Neural cell (in vitro differentiated cells): ENCODE data around the gene NUP62. TPM values are rescaled to one million over a fixed set of nuclear protein-coding genes. Genes with fewer than 3 reads are reported as not detected.
A peak's percentile ranks its signal among the peaks of the same experiment; 100 is the strongest.

Experiments used
- H2AFZ ChIP-seq: fragments of 200-600, 300-800 bp; sonication (generic), shearing (Covaris generic); 2 replicates; pipeline ENCODE4 v1.6.0; 2014; ENCODE audit warnings: low read depth, mild to moderate bottlenecking, antibody characterized with exemption, low read length, moderate library complexity
- H3F3A ChIP-seq: fragments of 200-600 bp; shearing (Covaris generic); 2 replicates; pipeline ENCODE4 v1.6.1; 2016; ENCODE audit warnings: mild to moderate bottlenecking, moderate library complexity, mixed read lengths, antibody characterized with exemption, low read length; ENCODE audit not compliant: insufficient read depth, poor library complexity, severe bottlenecking
- H3K27ac ChIP-seq: fragments of 200-600, 300-800 bp; sonication (generic), shearing (Covaris generic); 2 replicates; pipeline ENCODE4 v1.5.1; 2014; ENCODE audit warnings: mild to moderate bottlenecking, low read length, moderate library complexity
- H3K27me3 ChIP-seq: fragments of 300-800, 200-600 bp; sonication (generic), shearing (Covaris generic); 2 replicates; pipeline ENCODE4 v1.6.0; 2014; ENCODE audit warnings: mild to moderate bottlenecking, low read depth, low read length, moderate library complexity; ENCODE audit not compliant: insufficient read depth
- H3K36me3 ChIP-seq: fragments of 300-800, 200-600 bp; sonication (generic), shearing (Covaris generic); 2 replicates; pipeline ENCODE4 v1.5.1; 2014; ENCODE audit warnings: mild to moderate bottlenecking, antibody characterized with exemption, low read length, moderate library complexity; ENCODE audit not compliant: insufficient read depth
- H3K4me2 ChIP-seq: fragments of 300-800, 200-600 bp; sonication (generic), shearing (Covaris generic); 2 replicates; pipeline ENCODE4 v1.6.0; 2014; ENCODE audit warnings: mild to moderate bottlenecking, low read length
- H3K4me3 ChIP-seq: fragments of 300-800, 200-600 bp; sonication (generic), shearing (Covaris generic); 2 replicates; pipeline ENCODE4 v1.5.1; 2014; ENCODE audit warnings: mild to moderate bottlenecking, low read length, moderate library complexity
- H3K79me2 ChIP-seq: fragments of 200-600 bp; shearing (Covaris generic); replicated peaks from 2 replicates; pipeline ENCODE4 v1.6.0; 2014; ENCODE audit warnings: mild to moderate bottlenecking, low read length, moderate library complexity; ENCODE audit not compliant: insufficient read depth
- H3K9ac ChIP-seq: fragments of 300-800, 200-600 bp; sonication (generic), shearing (Covaris generic); 2 replicates; pipeline ENCODE4 v1.6.1; 2016; ENCODE audit warnings: mild to moderate bottlenecking, low read length, mixed read lengths
- H3K9me2 ChIP-seq: fragments of 200-600 bp; shearing (Covaris generic); 2 replicates; pipeline ENCODE4 v1.6.1; 2016; ENCODE audit warnings: mild to moderate bottlenecking, low read length, mixed read lengths; ENCODE audit not compliant: insufficient read depth
- H3K9me3 ChIP-seq: fragments of 200-600, 300-800 bp; sonication (generic), shearing (Covaris generic); 2 replicates; pipeline ENCODE4 v1.6.1; 2016; ENCODE audit warnings: mild to moderate bottlenecking, mixed run types, low read length, moderate library complexity, mixed read lengths
- H4K20me1 ChIP-seq: fragments of 200-600 bp; shearing (Covaris generic); 2 replicates; pipeline ENCODE4 v1.6.1; 2016; ENCODE audit warnings: mild to moderate bottlenecking, mixed run types; ENCODE audit not compliant: insufficient read depth
- EP300 ChIP-seq: fragments of 450-650 bp; conservative IDR thresholded peaks from 2 replicates; pipeline ENCODE4 v1.6.1; 2014; ENCODE audit warnings: antibody characterized with exemption, mild to moderate bottlenecking, moderate library complexity; ENCODE audit not compliant: poor library complexity, severe bottlenecking
- EZH2 ChIP-seq: fragments of 200-600, 300-800 bp; shearing (Covaris generic), sonication (generic); IDR thresholded peaks from 2 replicates; pipeline ENCODE4 v1.6.1; 2014; ENCODE audit warnings: antibody characterized with exemption, low read length, borderline replicate concordance, mild to moderate bottlenecking; ENCODE audit not compliant: insufficient read depth, poor library complexity, severe bottlenecking
- MXI1 ChIP-seq: fragments of 450-650 bp; conservative IDR thresholded peaks from 2 replicates; pipeline ENCODE4 v1.6.1; 2014; ENCODE audit warnings: antibody characterized with exemption, mild to moderate bottlenecking; ENCODE audit not compliant: poor library complexity, severe bottlenecking
- POLR2AphosphoS5 ChIP-seq: IDR thresholded peaks from 2 replicates; pipeline ENCODE4 v1.6.1; 2012
- RAD21 ChIP-seq: fragments of 450-650 bp; conservative IDR thresholded peaks from 2 replicates; pipeline ENCODE4 v1.6.1; 2014; ENCODE audit warnings: antibody characterized with exemption, mild to moderate bottlenecking, moderate library complexity
- SMC3 ChIP-seq: fragments of 450-650 bp; conservative IDR thresholded peaks from 2 replicates; pipeline ENCODE4 v1.6.1; 2014; ENCODE audit warnings: antibody characterized with exemption, mild to moderate bottlenecking, moderate library complexity; ENCODE audit not compliant: poor library complexity
- TAF1 ChIP-seq: IDR thresholded peaks from 2 replicates; pipeline ENCODE4 v1.6.1; 2012; ENCODE audit warnings: low read depth
- polyA plus RNA-seq: library from polyadenylated mRNA; depleted of rRNA; stranded (reverse); fragments of >200 nt; gene quantifications from 2 replicates; pipeline ENCODE4 v1.2.3, GENCODE V29; 2014
- TF ChIP-seq, protein P1 (sequence below): fragments of 450-650 bp; IDR thresholded peaks from 2 replicates; pipeline ENCODE4 v1.5.1; 2014; ENCODE audit warnings: antibody characterized with exemption, mild to moderate bottlenecking, moderate library complexity; ENCODE audit not compliant: poor library complexity, severe bottlenecking
- TF ChIP-seq, protein P2 (sequence below): IDR thresholded peaks from 2 replicates; pipeline ENCODE4 v1.6.1; 2012; ENCODE audit warnings: borderline replicate concordance

Gene NUP62
- polyA plus RNA-seq, 1 donor from 2014 or later = 24.9 TPM

DNA sequence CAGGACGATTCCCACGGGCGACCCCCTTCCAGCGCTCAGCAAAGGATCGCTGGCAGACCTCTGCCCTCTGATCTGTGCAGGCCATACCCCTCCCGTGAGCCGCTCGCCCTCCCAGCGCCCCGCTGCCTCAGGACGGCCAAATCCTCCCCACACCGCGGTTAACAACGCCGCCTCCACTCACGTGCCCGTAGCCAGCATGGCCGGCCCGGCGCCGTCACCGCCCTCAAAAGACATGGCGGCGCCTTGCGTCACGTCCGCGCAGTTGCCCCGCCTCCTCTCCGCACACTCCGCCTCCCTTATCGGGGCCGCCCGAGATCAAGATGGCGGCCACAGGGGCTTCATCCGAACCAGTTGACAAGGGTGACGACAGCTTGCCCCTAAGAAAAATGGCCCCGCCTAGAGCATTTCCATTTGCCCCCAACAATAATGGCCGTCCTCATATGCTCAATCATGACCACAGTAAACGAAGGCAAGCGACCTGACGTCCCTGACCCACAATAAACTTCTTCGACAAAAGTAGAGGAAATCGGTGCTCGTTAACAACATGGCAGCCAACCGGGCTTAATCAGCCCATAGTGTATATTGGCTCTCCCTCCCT lies 52.8 kb downstream of the NUP62 start:
- H3K4me3 ChIP-seq = peak overlapping the region; percentile 75
- H3K4me2 ChIP-seq = peak overlapping the region; percentile 81
- TF ChIP-seq EZH2 = no peak
- TF ChIP-seq, protein P1, sequence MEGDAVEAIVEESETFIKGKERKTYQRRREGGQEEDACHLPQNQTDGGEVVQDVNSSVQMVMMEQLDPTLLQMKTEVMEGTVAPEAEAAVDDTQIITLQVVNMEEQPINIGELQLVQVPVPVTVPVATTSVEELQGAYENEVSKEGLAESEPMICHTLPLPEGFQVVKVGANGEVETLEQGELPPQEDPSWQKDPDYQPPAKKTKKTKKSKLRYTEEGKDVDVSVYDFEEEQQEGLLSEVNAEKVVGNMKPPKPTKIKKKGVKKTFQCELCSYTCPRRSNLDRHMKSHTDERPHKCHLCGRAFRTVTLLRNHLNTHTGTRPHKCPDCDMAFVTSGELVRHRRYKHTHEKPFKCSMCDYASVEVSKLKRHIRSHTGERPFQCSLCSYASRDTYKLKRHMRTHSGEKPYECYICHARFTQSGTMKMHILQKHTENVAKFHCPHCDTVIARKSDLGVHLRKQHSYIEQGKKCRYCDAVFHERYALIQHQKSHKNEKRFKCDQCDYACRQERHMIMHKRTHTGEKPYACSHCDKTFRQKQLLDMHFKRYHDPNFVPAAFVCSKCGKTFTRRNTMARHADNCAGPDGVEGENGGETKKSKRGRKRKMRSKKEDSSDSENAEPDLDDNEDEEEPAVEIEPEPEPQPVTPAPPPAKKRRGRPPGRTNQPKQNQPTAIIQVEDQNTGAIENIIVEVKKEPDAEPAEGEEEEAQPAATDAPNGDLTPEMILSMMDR = peak; percentile 17
- no peak for TF ChIP-seq EP300
- peak; percentile 70 for TF ChIP-seq MXI1
- peak; percentile 87 for TF ChIP-seq POLR2AphosphoS5
- TF ChIP-seq RAD21 = no peak
- TF ChIP-seq TAF1 = peak; percentile 80
- TF ChIP-seq SMC3 = no peak
- TF ChIP-seq, protein P2, sequence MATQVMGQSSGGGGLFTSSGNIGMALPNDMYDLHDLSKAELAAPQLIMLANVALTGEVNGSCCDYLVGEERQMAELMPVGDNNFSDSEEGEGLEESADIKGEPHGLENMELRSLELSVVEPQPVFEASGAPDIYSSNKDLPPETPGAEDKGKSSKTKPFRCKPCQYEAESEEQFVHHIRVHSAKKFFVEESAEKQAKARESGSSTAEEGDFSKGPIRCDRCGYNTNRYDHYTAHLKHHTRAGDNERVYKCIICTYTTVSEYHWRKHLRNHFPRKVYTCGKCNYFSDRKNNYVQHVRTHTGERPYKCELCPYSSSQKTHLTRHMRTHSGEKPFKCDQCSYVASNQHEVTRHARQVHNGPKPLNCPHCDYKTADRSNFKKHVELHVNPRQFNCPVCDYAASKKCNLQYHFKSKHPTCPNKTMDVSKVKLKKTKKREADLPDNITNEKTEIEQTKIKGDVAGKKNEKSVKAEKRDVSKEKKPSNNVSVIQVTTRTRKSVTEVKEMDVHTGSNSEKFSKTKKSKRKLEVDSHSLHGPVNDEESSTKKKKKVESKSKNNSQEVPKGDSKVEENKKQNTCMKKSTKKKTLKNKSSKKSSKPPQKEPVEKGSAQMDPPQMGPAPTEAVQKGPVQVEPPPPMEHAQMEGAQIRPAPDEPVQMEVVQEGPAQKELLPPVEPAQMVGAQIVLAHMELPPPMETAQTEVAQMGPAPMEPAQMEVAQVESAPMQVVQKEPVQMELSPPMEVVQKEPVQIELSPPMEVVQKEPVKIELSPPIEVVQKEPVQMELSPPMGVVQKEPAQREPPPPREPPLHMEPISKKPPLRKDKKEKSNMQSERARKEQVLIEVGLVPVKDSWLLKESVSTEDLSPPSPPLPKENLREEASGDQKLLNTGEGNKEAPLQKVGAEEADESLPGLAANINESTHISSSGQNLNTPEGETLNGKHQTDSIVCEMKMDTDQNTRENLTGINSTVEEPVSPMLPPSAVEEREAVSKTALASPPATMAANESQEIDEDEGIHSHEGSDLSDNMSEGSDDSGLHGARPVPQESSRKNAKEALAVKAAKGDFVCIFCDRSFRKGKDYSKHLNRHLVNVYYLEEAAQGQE = peak; percentile 77
- H3K9ac ChIP-seq = peak overlapping the region; percentile 97
- H3K9me3 ChIP-seq = no peaks in the 10 kb centered on the region
- H3K9me2 ChIP-seq = no peaks in the 10 kb centered on the region
- H3K27me3 ChIP-seq = no peaks in the 10 kb centered on the region
- no peaks in the 10 kb centered on the region for H4K20me1 ChIP-seq
- peak overlapping the region; percentile 51 for H2AFZ ChIP-seq
- H3K36me3 ChIP-seq = no peaks in the 10 kb centered on the region
- peaks cover 14% of the 10 kb centered on the region for H3K79me2 ChIP-seq
- peak overlapping the region; percentile 93 for H3K27ac ChIP-seq
- H3F3A ChIP-seq = no peaks in the 10 kb centered on the region

DNA sequence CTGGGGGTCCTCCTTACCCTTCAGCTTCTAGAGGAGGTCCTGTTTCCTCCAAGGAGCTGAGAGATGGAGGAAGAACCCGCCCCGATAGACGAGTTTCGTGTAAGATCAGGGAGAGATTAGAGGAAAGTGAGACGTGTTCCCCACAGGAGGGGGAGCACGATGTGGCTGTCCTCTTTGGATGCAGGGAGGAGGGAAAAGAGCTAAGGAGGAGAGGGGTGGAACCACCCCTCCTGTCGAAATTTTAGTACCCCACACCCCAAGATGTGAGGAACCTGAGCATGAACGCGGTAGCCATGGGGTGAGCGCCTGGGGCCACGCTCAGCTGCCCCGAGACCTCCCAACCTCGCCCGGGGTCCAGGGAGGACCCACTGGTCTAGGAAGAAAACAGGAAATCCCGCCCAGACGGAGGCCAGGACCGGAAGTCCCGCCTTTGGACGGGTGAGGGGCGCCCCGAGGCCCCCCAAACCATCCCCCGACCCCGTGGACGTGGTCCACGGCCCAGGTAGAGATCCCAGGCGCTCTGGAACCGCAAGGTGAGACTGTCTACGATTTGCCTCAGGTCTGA lies 53.4 kb downstream of the NUP62 start:
- Histone ChIP-seq H3K4me3 (peak overlapping the region; percentile 75), H3K27me3 (no peaks in the 10 kb centered on the region), H3K27ac (peak overlapping the region; percentile 93), H3K4me2 (peak overlapping the region; percentile 81), H3F3A (no peaks in the 10 kb centered on the region), H2AFZ (peak overlapping the region; percentile 43), H3K9me3 (no peaks in the 10 kb centered on the region), H4K20me1 (no peaks in the 10 kb centered on the region), H3K9ac (peak overlapping the region; percentile 97), H3K9me2 (no peaks in the 10 kb centered on the region), H3K36me3 (no peaks in the 10 kb centered on the region), H3K79me2 (peaks cover 14% of the 10 kb centered on the region)
- peak; percentile 3 for TF ChIP-seq TAF1
- no peak for TF ChIP-seq MXI1
- no peak for TF ChIP-seq POLR2AphosphoS5
